Lower leg skin (tissue), 4 donors: ENCODE measurements around the gene AUTS2. TPM values are rescaled to one million over a fixed set of nuclear protein-coding genes. Genes with fewer than 3 reads are reported as not detected.

ENCODE experiments used
- DNase-seq, 2 donors: peaks; one replicate each; pipeline ENCODE4 v3.0.0-alpha.2; 2019; ENCODE audit warnings: low spot score in 2 of 2
- H3K4me3 ChIP-seq: fragments of 200-600 bp; sonication (generic); 2 replicates; pipeline ENCODE4 v1.5.1; 2017; ENCODE audit warnings: mild to moderate bottlenecking, low read depth; ENCODE audit not compliant: poor library complexity, severe bottlenecking
- POLR2A ChIP-seq, 2 donors: fragments of 450-650 bp; IDR thresholded peaks; one replicate each; pipeline ENCODE4 v1.6.1; 2016 to 2017; ENCODE audit warnings: antibody characterized with exemption in 2 of 2, mild to moderate bottlenecking in 1 of 2, moderate library complexity in 1 of 2
- WGBS, 2 donors: methylation state at CpG; one replicate each; pipeline ENCODE4 v1.1.5; 2018; 5-methylcytosine and 5-hydroxymethylcytosine counted together
- intact Hi-C: fragments of 100-400 bp; cut with DNase I; formaldehyde crosslinking; loops from one replicate; pipeline ENCODE4 v1.15.0; 2023; ENCODE audit warnings: low total_unique reads
- total RNA-seq, 4 donors: library from RNA; depleted of rRNA; stranded (reverse); fragments of >200 nt; gene quantifications; one replicate each; pipeline ENCODE4 v1.1.0, GENCODE V29; 2016
- TF ChIP-seq, protein P1 (sequence below), 3 donors: fragments of 450-650 bp; IDR thresholded peaks; one replicate each; pipeline ENCODE4 v1.5.1; 2016; ENCODE audit warnings: antibody characterized with exemption in 3 of 3, mild to moderate bottlenecking in 3 of 3, moderate library complexity in 2 of 3

Gene AUTS2
- total RNA-seq, 4 donors from 2014 or later: 30.8 to 41.9 (median 40.5) TPM

DNA sequence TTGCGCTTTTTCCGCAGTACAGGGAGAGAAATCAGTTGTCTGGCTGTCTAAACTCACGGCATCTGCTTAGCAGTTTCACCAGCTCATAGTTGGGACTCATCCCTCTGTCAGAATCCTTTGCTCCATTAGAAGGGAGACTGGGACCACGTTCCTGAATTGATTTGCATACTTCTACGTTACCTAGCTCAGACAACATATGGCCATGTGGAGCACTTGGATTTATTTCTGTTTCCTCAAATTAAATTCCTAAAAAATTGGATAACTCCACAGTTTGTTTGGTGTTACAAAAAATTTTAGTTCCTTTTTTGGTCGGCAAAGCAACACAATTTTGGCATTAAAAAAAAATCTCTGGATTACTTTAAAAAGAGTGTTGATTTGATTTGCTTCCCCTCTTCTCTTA is 614.0 kb downstream of the AUTS2 start:
- intact Hi-C loops: loop anchor here (5.0 kb wide), 1 partner anchor 50 kb away; no protein-coding TSS in a partner anchor
- WGBS, 2 donors: 90 to 94% methylated on average over 6 of the region's 6 CpGs
- TF ChIP-seq POLR2A (IDR thresholded peaks at IDR 0.05): no peak
- TF ChIP-seq, protein P1, sequence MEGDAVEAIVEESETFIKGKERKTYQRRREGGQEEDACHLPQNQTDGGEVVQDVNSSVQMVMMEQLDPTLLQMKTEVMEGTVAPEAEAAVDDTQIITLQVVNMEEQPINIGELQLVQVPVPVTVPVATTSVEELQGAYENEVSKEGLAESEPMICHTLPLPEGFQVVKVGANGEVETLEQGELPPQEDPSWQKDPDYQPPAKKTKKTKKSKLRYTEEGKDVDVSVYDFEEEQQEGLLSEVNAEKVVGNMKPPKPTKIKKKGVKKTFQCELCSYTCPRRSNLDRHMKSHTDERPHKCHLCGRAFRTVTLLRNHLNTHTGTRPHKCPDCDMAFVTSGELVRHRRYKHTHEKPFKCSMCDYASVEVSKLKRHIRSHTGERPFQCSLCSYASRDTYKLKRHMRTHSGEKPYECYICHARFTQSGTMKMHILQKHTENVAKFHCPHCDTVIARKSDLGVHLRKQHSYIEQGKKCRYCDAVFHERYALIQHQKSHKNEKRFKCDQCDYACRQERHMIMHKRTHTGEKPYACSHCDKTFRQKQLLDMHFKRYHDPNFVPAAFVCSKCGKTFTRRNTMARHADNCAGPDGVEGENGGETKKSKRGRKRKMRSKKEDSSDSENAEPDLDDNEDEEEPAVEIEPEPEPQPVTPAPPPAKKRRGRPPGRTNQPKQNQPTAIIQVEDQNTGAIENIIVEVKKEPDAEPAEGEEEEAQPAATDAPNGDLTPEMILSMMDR (IDR thresholded peaks at IDR 0.05): no peak
- DNase-seq: no peak
- H3K4me3 ChIP-seq: no peak overlapping the region

DNA sequence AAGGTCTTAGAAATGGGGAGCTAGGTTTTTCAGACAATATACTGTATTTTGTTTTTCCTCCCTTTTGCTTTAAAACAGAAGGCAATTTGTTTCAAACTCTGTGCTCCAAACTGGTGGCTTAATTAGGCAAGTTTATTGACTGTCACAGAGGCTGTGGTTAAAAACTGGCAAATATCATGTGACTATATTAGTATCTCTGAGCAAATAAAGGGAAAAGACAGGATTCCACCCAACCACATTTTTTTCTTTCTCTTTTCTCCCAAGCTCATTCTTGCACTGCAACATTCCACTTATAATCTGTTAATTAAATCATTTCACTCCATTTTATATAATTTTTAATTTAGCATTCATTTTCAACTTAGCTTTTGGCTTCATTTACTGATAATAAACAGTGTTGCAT is 615.8 kb downstream of the AUTS2 start:
- H3K4me3 ChIP-seq: no peak overlapping the region
- TF ChIP-seq, protein P1 (IDR thresholded peaks at IDR 0.05): no peak
- no peak for TF ChIP-seq POLR2A (IDR thresholded peaks at IDR 0.05)
- intact Hi-C loops: loop anchor here (5.0 kb wide), 1 partner anchor 48 kb away; no protein-coding TSS in a partner anchor
- DNase-seq: no peak

DNA sequence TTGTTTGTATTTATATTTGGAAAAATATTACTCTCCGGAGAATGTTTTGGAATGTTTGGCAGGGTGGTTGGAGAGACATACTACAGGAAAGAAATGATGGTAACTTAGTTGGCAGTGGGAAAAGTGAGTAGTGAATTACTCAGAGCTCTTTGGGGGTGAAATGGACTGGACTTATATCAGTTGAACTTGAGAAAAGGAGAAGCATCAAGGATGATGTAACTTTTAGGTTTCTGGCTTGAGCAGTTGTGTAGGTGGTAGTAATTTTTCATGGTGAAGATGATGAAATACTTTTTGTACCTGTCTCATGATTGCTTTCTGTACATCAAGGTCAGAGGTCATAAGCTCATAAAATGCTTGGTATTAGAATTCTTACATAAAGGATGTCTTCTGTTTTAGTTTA is 617.2 kb downstream of the AUTS2 start:
- intact Hi-C loops: no loop called here
- WGBS, 2 donors: 50 to 68% methylated on average over 1 of the region's 1 CpG
- TF ChIP-seq POLR2A (IDR thresholded peaks at IDR 0.05): no peak
- TF ChIP-seq, protein P1 (IDR thresholded peaks at IDR 0.05): no peak
- no peak overlapping the region for H3K4me3 ChIP-seq
- DNase-seq: no peak

DNA sequence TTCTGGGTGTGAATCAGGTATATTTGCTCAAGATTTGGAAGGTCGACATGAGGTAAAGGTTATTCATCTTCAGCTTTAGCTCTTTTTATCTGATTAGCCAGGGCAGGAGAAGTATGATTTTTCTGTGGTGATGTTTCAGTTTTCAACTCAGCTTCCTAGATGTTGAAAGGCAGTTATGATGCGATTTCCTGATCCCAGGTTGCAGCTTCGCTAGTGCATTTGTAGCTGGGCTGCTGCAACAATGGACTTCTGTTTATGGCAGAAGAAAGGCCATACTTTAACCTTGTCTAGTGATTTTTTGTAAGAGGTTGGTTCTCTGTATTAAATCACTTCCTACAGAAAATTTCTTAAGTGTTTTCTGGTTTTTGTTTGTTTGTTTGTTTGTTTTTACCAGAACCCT is 619.3 kb downstream of the AUTS2 start:
- WGBS, 2 donors: 93 to 98% methylated on average over 3 of the region's 3 CpGs
- H3K4me3 ChIP-seq: no peak overlapping the region
- intact Hi-C loops: no loop called here
- DNase-seq: no peak
- TF ChIP-seq POLR2A (IDR thresholded peaks at IDR 0.05): no peak
- TF ChIP-seq, protein P1 (IDR thresholded peaks at IDR 0.05): no peak

DNA sequence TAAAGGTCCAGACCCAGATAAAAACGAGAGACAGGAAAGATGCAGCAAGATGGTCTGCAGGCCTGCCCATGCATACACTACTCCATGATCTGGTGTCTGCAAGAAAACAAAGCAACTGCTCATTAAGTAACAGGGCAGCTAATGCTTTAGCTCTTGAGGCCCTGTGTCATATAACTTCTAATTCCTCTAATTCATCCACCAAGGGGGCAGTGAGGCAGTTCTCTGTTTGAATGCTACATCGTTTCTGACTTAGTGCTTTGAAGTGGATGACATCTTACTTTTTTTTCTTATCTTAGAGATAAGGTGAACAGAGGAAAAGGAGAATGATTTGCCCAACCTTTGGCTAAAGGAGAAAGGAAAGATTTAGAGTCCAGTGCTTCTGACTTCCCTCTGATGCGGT is 619.7 kb downstream of the AUTS2 start:
- 86% methylated on average over 3 of the region's 3 CpGs for WGBS, 2 donors
- H3K4me3 ChIP-seq: no peak overlapping the region
- TF ChIP-seq POLR2A (IDR thresholded peaks at IDR 0.05): no peak
- TF ChIP-seq, protein P1 (IDR thresholded peaks at IDR 0.05): no peak
- intact Hi-C loops: no loop called here
- no peak for DNase-seq

DNA sequence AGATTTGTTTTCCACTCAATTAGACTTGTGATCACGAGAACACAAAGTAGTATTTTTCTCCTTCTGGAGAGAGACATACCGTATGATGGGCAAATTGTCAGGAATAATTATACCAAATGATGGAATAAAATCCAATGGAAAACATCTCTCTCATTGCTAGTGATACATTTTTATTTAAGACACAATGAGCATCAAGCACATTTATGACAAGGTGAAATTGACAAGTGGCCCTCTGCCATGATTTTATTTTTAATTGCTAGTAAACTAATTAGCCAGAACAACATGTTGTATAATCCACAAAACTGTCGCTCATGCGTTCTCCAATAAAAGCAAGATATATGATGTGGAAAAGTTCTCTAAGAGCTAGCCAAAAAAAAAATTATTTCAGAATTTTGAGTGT is 620.8 kb downstream of the AUTS2 start:
- TF ChIP-seq, protein P1 (IDR thresholded peaks at IDR 0.05): no peak
- no peak for TF ChIP-seq POLR2A (IDR thresholded peaks at IDR 0.05)
- no peak for DNase-seq
- H3K4me3 ChIP-seq: no peak overlapping the region
- intact Hi-C loops: no loop called here
- WGBS, 2 donors: 92 to 97% methylated on average over 4 of the region's 4 CpGs
